A549 (cell line): ENCODE measurements around the gene SLC25A30.

Source experiments
- BHLHE40 ChIP-seq: IDR thresholded peaks from 2 replicates; pipeline ENCODE4 v1.6.1; 2012; ENCODE audit warnings: low read depth, low read length, inconsistent platforms
- CTCF ChIP-seq: fragments of >200 bp; sonication (Bioruptor Twin); formaldehyde crosslinking; IDR thresholded peaks from 3 replicates; pipeline ENCODE4 v1.5.1; 2016
- REST ChIP-seq: fragments of 200-600 bp; sonication (generic); IDR thresholded peaks from 2 replicates; pipeline ENCODE4 v1.6.1; 2016; ENCODE audit warnings: antibody characterized with exemption, mild to moderate bottlenecking, moderate library complexity

GRCh38 chr13:45350152-45350551 is 68.0 kb downstream of the SLC25A30 start:
- TF ChIP-seq CTCF (no peak), BHLHE40 (no peak), REST (no peak)
